Neural cell (in vitro differentiated cells): ENCODE data around the gene GALNT1. TPM values are rescaled to one million over a fixed set of nuclear protein-coding genes. Genes with fewer than 3 reads are reported as not detected.

Experiments used
- H2AFZ ChIP-seq: fragments of 200-600, 300-800 bp; sonication (generic), shearing (Covaris generic); 2 replicates; pipeline ENCODE4 v1.6.0; 2014; ENCODE audit warnings: low read depth, mild to moderate bottlenecking, antibody characterized with exemption, low read length, moderate library complexity
- H3F3A ChIP-seq: fragments of 200-600 bp; shearing (Covaris generic); 2 replicates; pipeline ENCODE4 v1.6.1; 2016; ENCODE audit warnings: mild to moderate bottlenecking, moderate library complexity, mixed read lengths, antibody characterized with exemption, low read length; ENCODE audit not compliant: insufficient read depth, poor library complexity, severe bottlenecking
- H3K27ac ChIP-seq: fragments of 200-600, 300-800 bp; sonication (generic), shearing (Covaris generic); 2 replicates; pipeline ENCODE4 v1.5.1; 2014; ENCODE audit warnings: mild to moderate bottlenecking, low read length, moderate library complexity
- H3K27me3 ChIP-seq: fragments of 300-800, 200-600 bp; sonication (generic), shearing (Covaris generic); 2 replicates; pipeline ENCODE4 v1.6.0; 2014; ENCODE audit warnings: mild to moderate bottlenecking, low read depth, low read length, moderate library complexity; ENCODE audit not compliant: insufficient read depth
- H3K36me3 ChIP-seq: fragments of 300-800, 200-600 bp; sonication (generic), shearing (Covaris generic); 2 replicates; pipeline ENCODE4 v1.5.1; 2014; ENCODE audit warnings: mild to moderate bottlenecking, antibody characterized with exemption, low read length, moderate library complexity; ENCODE audit not compliant: insufficient read depth
- H3K4me2 ChIP-seq: fragments of 300-800, 200-600 bp; sonication (generic), shearing (Covaris generic); 2 replicates; pipeline ENCODE4 v1.6.0; 2014; ENCODE audit warnings: mild to moderate bottlenecking, low read length
- H3K4me3 ChIP-seq: fragments of 300-800, 200-600 bp; sonication (generic), shearing (Covaris generic); 2 replicates; pipeline ENCODE4 v1.5.1; 2014; ENCODE audit warnings: mild to moderate bottlenecking, low read length, moderate library complexity
- H3K79me2 ChIP-seq: fragments of 200-600 bp; shearing (Covaris generic); replicated peaks from 2 replicates; pipeline ENCODE4 v1.6.0; 2014; ENCODE audit warnings: mild to moderate bottlenecking, low read length, moderate library complexity; ENCODE audit not compliant: insufficient read depth
- H3K9ac ChIP-seq: fragments of 300-800, 200-600 bp; sonication (generic), shearing (Covaris generic); 2 replicates; pipeline ENCODE4 v1.6.1; 2016; ENCODE audit warnings: mild to moderate bottlenecking, low read length, mixed read lengths
- H3K9me2 ChIP-seq: fragments of 200-600 bp; shearing (Covaris generic); 2 replicates; pipeline ENCODE4 v1.6.1; 2016; ENCODE audit warnings: mild to moderate bottlenecking, low read length, mixed read lengths; ENCODE audit not compliant: insufficient read depth
- H3K9me3 ChIP-seq: fragments of 200-600, 300-800 bp; sonication (generic), shearing (Covaris generic); 2 replicates; pipeline ENCODE4 v1.6.1; 2016; ENCODE audit warnings: mild to moderate bottlenecking, mixed run types, low read length, moderate library complexity, mixed read lengths
- H4K20me1 ChIP-seq: fragments of 200-600 bp; shearing (Covaris generic); 2 replicates; pipeline ENCODE4 v1.6.1; 2016; ENCODE audit warnings: mild to moderate bottlenecking, mixed run types; ENCODE audit not compliant: insufficient read depth
- CTCF ChIP-seq: fragments of 450-650 bp; IDR thresholded peaks from 2 replicates; pipeline ENCODE4 v1.5.1; 2014; ENCODE audit warnings: antibody characterized with exemption, mild to moderate bottlenecking, moderate library complexity; ENCODE audit not compliant: poor library complexity, severe bottlenecking
- EP300 ChIP-seq: fragments of 450-650 bp; conservative IDR thresholded peaks from 2 replicates; pipeline ENCODE4 v1.6.1; 2014; ENCODE audit warnings: antibody characterized with exemption, mild to moderate bottlenecking, moderate library complexity; ENCODE audit not compliant: poor library complexity, severe bottlenecking
- EZH2 ChIP-seq: fragments of 200-600, 300-800 bp; shearing (Covaris generic), sonication (generic); IDR thresholded peaks from 2 replicates; pipeline ENCODE4 v1.6.1; 2014; ENCODE audit warnings: antibody characterized with exemption, low read length, borderline replicate concordance, mild to moderate bottlenecking; ENCODE audit not compliant: insufficient read depth, poor library complexity, severe bottlenecking
- MXI1 ChIP-seq: fragments of 450-650 bp; conservative IDR thresholded peaks from 2 replicates; pipeline ENCODE4 v1.6.1; 2014; ENCODE audit warnings: antibody characterized with exemption, mild to moderate bottlenecking; ENCODE audit not compliant: poor library complexity, severe bottlenecking
- POLR2AphosphoS5 ChIP-seq: IDR thresholded peaks from 2 replicates; pipeline ENCODE4 v1.6.1; 2012
- RAD21 ChIP-seq: fragments of 450-650 bp; conservative IDR thresholded peaks from 2 replicates; pipeline ENCODE4 v1.6.1; 2014; ENCODE audit warnings: antibody characterized with exemption, mild to moderate bottlenecking, moderate library complexity
- REST ChIP-seq: IDR thresholded peaks from 2 replicates; pipeline ENCODE4 v1.6.1; 2012; ENCODE audit warnings: borderline replicate concordance
- SMC3 ChIP-seq: fragments of 450-650 bp; conservative IDR thresholded peaks from 2 replicates; pipeline ENCODE4 v1.6.1; 2014; ENCODE audit warnings: antibody characterized with exemption, mild to moderate bottlenecking, moderate library complexity; ENCODE audit not compliant: poor library complexity
- TAF1 ChIP-seq: IDR thresholded peaks from 2 replicates; pipeline ENCODE4 v1.6.1; 2012; ENCODE audit warnings: low read depth
- polyA plus RNA-seq: library from polyadenylated mRNA; depleted of rRNA; stranded (reverse); fragments of >200 nt; gene quantifications from 2 replicates; pipeline ENCODE4 v1.2.3, GENCODE V29; 2014

Gene GALNT1
- polyA plus RNA-seq, 1 donor from 2014 or later: 103 TPM

GRCh38 chr18:35696307-35696706 is 114.8 kb downstream of the GALNT1 start:
- H3K9me2 ChIP-seq: no peaks in the 10 kb centered on the region
- H3K27ac ChIP-seq: no peak overlapping the region
- TF ChIP-seq MXI1 (no peak), TAF1 (no peak), POLR2AphosphoS5 (no peak), EZH2 (no peak), RAD21 (no peak), REST (no peak), SMC3 (no peak), EP300 (no peak), CTCF (no peak)
- H3K79me2 ChIP-seq: no peaks in the 10 kb centered on the region
- H3K9me3 ChIP-seq: no peaks in the 10 kb centered on the region
- H3K4me3 ChIP-seq: no peak overlapping the region
- H3K9ac ChIP-seq: no peak overlapping the region
- no peak overlapping the region for H2AFZ ChIP-seq
- H3K27me3 ChIP-seq: no peaks in the 10 kb centered on the region
- H4K20me1 ChIP-seq: no peaks in the 10 kb centered on the region
- no peak overlapping the region for H3K4me2 ChIP-seq
- no peaks in the 10 kb centered on the region for H3F3A ChIP-seq
- H3K36me3 ChIP-seq: no peaks in the 10 kb centered on the region

GRCh38 chr18:35697869-35698268 is 116.3 kb downstream of the GALNT1 start:
- no peak for TF ChIP-seq EZH2
- TF ChIP-seq MXI1: no peak
- no peak for TF ChIP-seq RAD21
- no peak for TF ChIP-seq REST
- TF ChIP-seq TAF1: no peak
- TF ChIP-seq SMC3: no peak
- TF ChIP-seq POLR2AphosphoS5: no peak
- no peak for TF ChIP-seq CTCF
- TF ChIP-seq EP300: no peak
- H4K20me1 ChIP-seq: no peaks in the 10 kb centered on the region
- H3K27me3 ChIP-seq: no peaks in the 10 kb centered on the region
- H3K36me3 ChIP-seq: no peaks in the 10 kb centered on the region
- no peak overlapping the region for H3K27ac ChIP-seq
- no peaks in the 10 kb centered on the region for H3K79me2 ChIP-seq
- H3K9me2 ChIP-seq: no peaks in the 10 kb centered on the region
- no peak overlapping the region for H3K9ac ChIP-seq
- H3F3A ChIP-seq: no peaks in the 10 kb centered on the region
- H3K9me3 ChIP-seq: no peaks in the 10 kb centered on the region
- no peak overlapping the region for H2AFZ ChIP-seq
- no peak overlapping the region for H3K4me3 ChIP-seq
- H3K4me2 ChIP-seq: no peak overlapping the region
